Keratinocyte (primary cell): ENCODE measurements around the gene KCTD2. TPM values are rescaled to one million over a fixed set of nuclear protein-coding genes. Genes with fewer than 3 reads are reported as not detected.

Source experiments
- DNase-seq: peaks from one replicate; pipeline ENCODE4 v3.0.0-alpha.2; 2011; ENCODE audit warnings: low read depth, missing footprints, low spot score
- FAIRE-seq: peaks from 2 replicates; lab custom pipeline; 2011; peaks lifted over from hg19 to GRCh38; lab: Jason Lieb, UNC
- H2AFZ ChIP-seq: 2 replicates; pipeline ENCODE4 v1.6.0; 2012; ENCODE audit warnings: low read length, control low read depth, inconsistent platforms; ENCODE audit not compliant: control insufficient read depth
- H3K27ac ChIP-seq: 2 replicates; pipeline ENCODE4 v1.5.1; 2011; ENCODE audit warnings: low read length; ENCODE audit not compliant: control insufficient read depth, insufficient read depth
- H3K27me3 ChIP-seq: 3 replicates; pipeline ENCODE4 v1.6.0; 2011; ENCODE audit warnings: low read length; ENCODE audit not compliant: control insufficient read depth, insufficient read depth; ENCODE audit errors: extremely low read depth
- H3K36me3 ChIP-seq, 2 experiments: 2 replicates in 1 of 2; 3 replicates in 1 of 2; pipeline ENCODE4 v1.5.1; 2011; ENCODE audit warnings: low read length in 2 of 2, mild to moderate bottlenecking in 1 of 2; ENCODE audit not compliant: control insufficient read depth in 2 of 2, insufficient read depth in 2 of 2; ENCODE audit errors: extremely low read depth in 1 of 2
- H3K4me1 ChIP-seq: 3 replicates; pipeline ENCODE4 v1.5.1; 2011; ENCODE audit warnings: low read length; ENCODE audit not compliant: control insufficient read depth, insufficient read depth; ENCODE audit errors: extremely low read depth
- H3K4me2 ChIP-seq: 3 replicates; pipeline ENCODE4 v1.6.0; 2011; ENCODE audit warnings: low read depth, low read length; ENCODE audit not compliant: control insufficient read depth, insufficient read depth; ENCODE audit errors: extremely low read depth
- H3K4me3 ChIP-seq, 3 experiments: fragments of 200-600 bp in 1 of 3; sonication (generic) in 1 of 3; 2 replicates in 2 of 3; 3 replicates in 1 of 3; pipeline ENCODE4 v1.5.1; 2011 to 2016; ENCODE audit warnings: low read length in 3 of 3, mild to moderate bottlenecking in 3 of 3, control low read depth in 2 of 3, inconsistent platforms in 1 of 3, low read depth in 1 of 3, mixed read lengths in 1 of 3, mixed run types in 1 of 3, moderate library complexity in 1 of 3; ENCODE audit not compliant: control insufficient read depth in 2 of 3, insufficient read depth in 2 of 3; ENCODE audit errors: extremely low read depth in 1 of 3
- H3K79me2 ChIP-seq: 2 replicates; pipeline ENCODE4 v1.6.0; 2012; ENCODE audit warnings: low read length; ENCODE audit not compliant: control insufficient read depth, insufficient read depth
- H3K9ac ChIP-seq: 3 replicates; pipeline ENCODE4 v1.6.0; 2011; ENCODE audit warnings: low read length; ENCODE audit not compliant: control insufficient read depth, insufficient read depth; ENCODE audit errors: extremely low read depth
- H3K9me1 ChIP-seq: 3 replicates; pipeline ENCODE4 v1.6.0; 2011; ENCODE audit warnings: low read length; ENCODE audit not compliant: control insufficient read depth, insufficient read depth; ENCODE audit errors: extremely low read depth
- H3K9me3 ChIP-seq: 2 replicates; pipeline ENCODE4 v1.5.1; 2012; ENCODE audit warnings: low read depth, low read length; ENCODE audit not compliant: control insufficient read depth
- H4K20me1 ChIP-seq: 3 replicates; pipeline ENCODE4 v1.6.0; 2011; ENCODE audit warnings: low read length; ENCODE audit not compliant: control insufficient read depth, insufficient read depth; ENCODE audit errors: extremely low read depth
- EZH2 ChIP-seq: IDR thresholded peaks from one replicate; pipeline ENCODE4 v1.6.1; 2012; ENCODE audit warnings: inconsistent platforms, mild to moderate bottlenecking, low read length, moderate library complexity
- dilution Hi-C: fragments of 300-500 bp; cut with MboI; formaldehyde crosslinking; loops from one replicate; pipeline ENCODE4 v1.7.0; 2020; ENCODE audit warnings: low sequenced_read_pairs; ENCODE audit not compliant: extremely low pct_ligation_motif_present
- polyA plus RNA-seq, 5 experiments: library from polyadenylated mRNA; depleted of rRNA in 3 of 5; stranded (reverse) in 3 of 5; stranded (forward) in 1 of 5; unstranded in 1 of 5; fragments of >200 nt; gene quantifications; 1 replicate in 1 of 5; 2 replicates in 3 of 5; 3 replicates in 1 of 5; pipeline versions ENCODE4 v1.2.1 to v1.2.3, GENCODE V29; 2011 to 2012; ENCODE audit warnings: missing spikeins in 2 of 5, low read depth in 1 of 5, low replicate concordance in 1 of 5
- TF ChIP-seq, protein P1 (sequence below), 3 experiments: IDR thresholded peaks in 1 of 3; conservative IDR thresholded peaks in 1 of 3; optimal IDR thresholded peaks in 1 of 3; 2 replicates in 2 of 3; 3 replicates in 1 of 3; pipeline versions ENCODE3 to v1.5.1; 2011; ENCODE audit warnings: low read length in 3 of 3, mild to moderate bottlenecking in 3 of 3, moderate library complexity in 2 of 3, control low read depth in 1 of 3, inconsistent platforms in 1 of 3; ENCODE audit not compliant: insufficient read depth in 2 of 3; ENCODE audit errors: extremely low read depth in 1 of 3

The KCTD2 gene
- polyA plus RNA-seq, 1 donor (not counting 4 experiments of a cell fraction or from before 2014, with no cell fraction given): 20.7 TPM

DNA sequence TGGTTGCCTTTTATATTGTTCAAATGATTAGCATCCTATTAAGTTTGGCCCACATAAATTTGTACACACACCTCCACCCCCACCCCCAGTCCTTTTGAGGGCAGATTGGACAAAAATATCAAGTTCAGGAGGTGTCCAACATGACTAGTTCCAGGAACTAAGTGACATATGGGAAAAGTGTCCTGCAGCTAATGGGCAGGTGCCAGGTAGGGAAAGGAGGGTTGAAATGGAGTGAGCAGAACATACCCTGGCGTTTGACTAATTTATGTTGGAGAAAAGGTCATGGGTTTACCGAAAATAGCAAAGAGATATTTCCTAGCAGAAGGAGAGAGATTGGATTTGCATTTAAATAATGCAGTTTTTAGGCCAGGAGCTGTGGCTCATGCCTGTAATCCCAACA lies 4.9 kb downstream of the KCTD2 start:
- peaks cover 5% of the 10 kb centered on the region for H3K79me2 ChIP-seq
- H2AFZ ChIP-seq: no peak overlapping the region
- no peaks in the 10 kb centered on the region for H3K27me3 ChIP-seq
- DNase-seq (no peak), FAIRE-seq (no peak)
- peaks cover 14% of the 10 kb centered on the region for H3K4me1 ChIP-seq
- no peak overlapping the region for H3K4me2 ChIP-seq
- H3K36me3 ChIP-seq: peaks cover 12 to 25% of the 10 kb centered on the region in 2 experiments
- no peak overlapping the region for H3K4me3 ChIP-seq
- no peaks in the 10 kb centered on the region for H3K9me3 ChIP-seq
- H3K27ac ChIP-seq: no peak overlapping the region
- no peaks in the 10 kb centered on the region for H3K9me1 ChIP-seq
- TF ChIP-seq, protein P1, sequence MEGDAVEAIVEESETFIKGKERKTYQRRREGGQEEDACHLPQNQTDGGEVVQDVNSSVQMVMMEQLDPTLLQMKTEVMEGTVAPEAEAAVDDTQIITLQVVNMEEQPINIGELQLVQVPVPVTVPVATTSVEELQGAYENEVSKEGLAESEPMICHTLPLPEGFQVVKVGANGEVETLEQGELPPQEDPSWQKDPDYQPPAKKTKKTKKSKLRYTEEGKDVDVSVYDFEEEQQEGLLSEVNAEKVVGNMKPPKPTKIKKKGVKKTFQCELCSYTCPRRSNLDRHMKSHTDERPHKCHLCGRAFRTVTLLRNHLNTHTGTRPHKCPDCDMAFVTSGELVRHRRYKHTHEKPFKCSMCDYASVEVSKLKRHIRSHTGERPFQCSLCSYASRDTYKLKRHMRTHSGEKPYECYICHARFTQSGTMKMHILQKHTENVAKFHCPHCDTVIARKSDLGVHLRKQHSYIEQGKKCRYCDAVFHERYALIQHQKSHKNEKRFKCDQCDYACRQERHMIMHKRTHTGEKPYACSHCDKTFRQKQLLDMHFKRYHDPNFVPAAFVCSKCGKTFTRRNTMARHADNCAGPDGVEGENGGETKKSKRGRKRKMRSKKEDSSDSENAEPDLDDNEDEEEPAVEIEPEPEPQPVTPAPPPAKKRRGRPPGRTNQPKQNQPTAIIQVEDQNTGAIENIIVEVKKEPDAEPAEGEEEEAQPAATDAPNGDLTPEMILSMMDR (optimal IDR thresholded peaks at IDR 0.05 in 1 of 3, IDR thresholded peaks at IDR 0.05 in 1 of 3, conservative IDR thresholded peaks at IDR 0.05 in 1 of 3; ENCODE audit: extremely low read depth in 1 of 3, insufficient read depth in 2 of 3, low read length in 3 of 3): no peak
- TF ChIP-seq EZH2: no peak
- H4K20me1 ChIP-seq: no peaks in the 10 kb centered on the region
- H3K9ac ChIP-seq: no peak overlapping the region
- dilution Hi-C loops: no loop called here

DNA sequence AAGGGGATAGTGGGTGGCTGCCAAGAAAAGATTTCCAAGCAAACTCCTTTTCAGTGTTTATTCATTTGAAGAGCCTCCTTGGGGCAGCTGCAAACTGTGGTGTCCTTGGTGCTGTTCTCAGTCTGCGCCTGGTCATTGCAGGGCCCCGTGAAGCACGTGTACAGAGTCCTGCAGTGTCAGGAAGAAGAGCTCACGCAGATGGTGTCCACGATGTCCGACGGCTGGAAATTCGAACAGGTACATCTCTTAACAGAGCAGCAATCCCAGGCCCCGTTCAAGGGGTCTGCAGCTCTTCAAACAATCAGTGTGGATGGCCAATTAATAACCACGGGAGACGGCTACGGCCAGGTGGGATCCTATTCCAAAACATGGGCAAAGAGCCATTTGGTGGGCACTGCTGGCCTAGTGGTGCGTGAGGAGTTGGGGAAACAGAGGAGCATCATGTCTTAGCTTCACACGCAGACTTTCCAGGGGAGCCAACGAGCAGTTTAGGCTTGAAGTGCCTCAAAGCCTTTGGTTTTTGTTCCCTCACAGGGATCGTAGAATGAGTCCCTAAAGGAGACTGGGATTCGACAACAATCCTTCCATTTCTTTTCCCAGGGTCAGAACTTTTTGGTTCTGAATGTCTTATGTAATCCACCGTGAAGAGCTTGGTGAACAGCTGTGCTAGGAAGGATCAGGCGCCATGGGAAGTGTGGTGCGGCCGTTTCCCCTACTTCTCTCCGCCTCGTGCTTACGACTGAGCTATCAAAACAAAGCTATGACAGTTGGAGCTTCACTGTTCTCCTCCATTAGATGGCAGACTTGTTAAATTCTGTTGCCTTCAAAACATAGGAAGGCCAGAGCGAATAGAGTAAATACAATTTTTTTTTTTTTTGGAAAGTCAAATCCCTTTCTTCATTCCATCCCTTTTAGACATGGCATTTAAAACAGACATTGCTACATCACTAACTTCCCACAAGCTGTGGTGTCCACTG lies 12.6 kb downstream of the KCTD2 start:
- H3K9ac ChIP-seq: no peak overlapping the region
- no peak for TF ChIP-seq EZH2
- TF ChIP-seq, protein P1 (optimal IDR thresholded peaks at IDR 0.05 in 1 of 3, IDR thresholded peaks at IDR 0.05 in 1 of 3, conservative IDR thresholded peaks at IDR 0.05 in 1 of 3; ENCODE audit: extremely low read depth in 1 of 3, insufficient read depth in 2 of 3, low read length in 3 of 3): peak; percentile 17 to 36 (median 21)
- H3K9me3 ChIP-seq: no peaks in the 10 kb centered on the region
- no peaks in the 10 kb centered on the region for H3K9me1 ChIP-seq
- H3K4me1 ChIP-seq: no peaks in the 10 kb centered on the region
- no peak for DNase-seq
- FAIRE-seq: peak; percentile 67
- H3K36me3 ChIP-seq: peaks cover 25 to 42% of the 10 kb centered on the region in 2 experiments
- no peak overlapping the region for H3K4me2 ChIP-seq
- no peak overlapping the region for H2AFZ ChIP-seq
- no peaks in the 10 kb centered on the region for H3K27me3 ChIP-seq
- dilution Hi-C loops: no loop called here
- no peaks in the 10 kb centered on the region for H3K79me2 ChIP-seq
- no peaks in the 10 kb centered on the region for H4K20me1 ChIP-seq
- H3K4me3 ChIP-seq: no peak overlapping the region
- H3K27ac ChIP-seq: no peak overlapping the region
